Osteoblast (primary cell): ENCODE results near the gene TBC1D21. TPM values are rescaled to one million over a fixed set of nuclear protein-coding genes. Genes with fewer than 3 reads are reported as not detected.

Experiments used
- DNase-seq: peaks from one replicate; pipeline ENCODE4 v3.0.0; 2011; ENCODE audit warnings: low spot score, mixed read lengths; ENCODE audit not compliant: insufficient read length; ENCODE audit errors: missing footprints
- H2AFZ ChIP-seq: 2 replicates; pipeline ENCODE4 v1.6.0; 2011; ENCODE audit warnings: mild to moderate bottlenecking, low read length
- H3K27ac ChIP-seq: 2 replicates; pipeline ENCODE4 v1.5.1; 2011; ENCODE audit warnings: mild to moderate bottlenecking, low read depth, low read length, moderate library complexity
- H3K27me3 ChIP-seq: 2 replicates; pipeline ENCODE4 v1.6.0; 2012; ENCODE audit warnings: mild to moderate bottlenecking, control low read depth, inconsistent platforms, low read length, moderate library complexity; ENCODE audit not compliant: insufficient read depth
- H3K36me3 ChIP-seq: 2 replicates; pipeline ENCODE4 v1.5.1; 2011; ENCODE audit warnings: mild to moderate bottlenecking, low read length, control low read depth, moderate library complexity; ENCODE audit not compliant: insufficient read depth
- H3K4me1 ChIP-seq: 2 replicates; pipeline ENCODE4 v1.5.1; 2011; ENCODE audit warnings: mild to moderate bottlenecking, low read length, control low read depth, moderate library complexity; ENCODE audit not compliant: insufficient read depth
- H3K4me2 ChIP-seq: 2 replicates; pipeline ENCODE4 v1.6.0; 2011; ENCODE audit warnings: mild to moderate bottlenecking, low read length; ENCODE audit not compliant: insufficient read depth
- H3K4me3 ChIP-seq: fragments of 200-600 bp; sonication (generic); 3 replicates; pipeline ENCODE4 v1.5.1; 2012; ENCODE audit warnings: mild to moderate bottlenecking, low read length, inconsistent platforms; ENCODE audit not compliant: insufficient read depth
- H3K79me2 ChIP-seq: 2 replicates; pipeline ENCODE4 v1.6.0; 2012; ENCODE audit warnings: mild to moderate bottlenecking, low read length, control low read depth, inconsistent platforms; ENCODE audit not compliant: insufficient read depth
- H3K9me3 ChIP-seq: 2 replicates; pipeline ENCODE4 v1.5.1; 2011; ENCODE audit warnings: low read depth, low read length, control low read depth
- H4K20me1 ChIP-seq: 2 replicates; pipeline ENCODE4 v1.6.0; 2012; ENCODE audit warnings: mild to moderate bottlenecking, low read length, control low read depth; ENCODE audit not compliant: insufficient read depth
- CTCF ChIP-seq: IDR thresholded peaks from 2 replicates; pipeline ENCODE4 v1.5.1; 2011; ENCODE audit warnings: mild to moderate bottlenecking, low read depth, low read length, moderate library complexity; ENCODE audit errors: extremely low read depth
- total RNA-seq: library from RNA; depleted of rRNA; stranded (reverse); fragments of >200 nt; gene quantifications from 2 replicates; pipeline ENCODE4 v1.2.3, GENCODE V29; 2012

TBC1D21 gene
- total RNA-seq, 1 donor = not detected

- Histone ChIP-seq H3K9me3 (no peaks in the 10 kb centered on the region), H3K27ac (no peak overlapping the region), H4K20me1 (no peaks in the 10 kb centered on the region), H3K4me1 (no peaks in the 10 kb centered on the region), H3K4me2 (no peak overlapping the region), H3K27me3 (peaks cover 35% of the 10 kb centered on the region), H3K36me3 (no peaks in the 10 kb centered on the region), H3K4me3 (no peak overlapping the region), H3K79me2 (no peaks in the 10 kb centered on the region), H2AFZ (no peak overlapping the region)
- no peak for TF ChIP-seq CTCF
- DNase-seq = no peak
These were observed 15.3 kb upstream of the TBC1D21 start for GRCh38 chr15:73858062-73858461.

GRCh38 chr15:73862276-73862675 is 11.1 kb upstream of the TBC1D21 start:
- Histone ChIP-seq H3K27me3 (peaks cover 49% of the 10 kb centered on the region), H3K4me1 (no peaks in the 10 kb centered on the region), H3K9me3 (no peaks in the 10 kb centered on the region), H3K4me3 (no peak overlapping the region), H2AFZ (no peak overlapping the region), H3K4me2 (no peak overlapping the region), H3K36me3 (no peaks in the 10 kb centered on the region), H3K27ac (no peak overlapping the region), H3K79me2 (no peaks in the 10 kb centered on the region), H4K20me1 (no peaks in the 10 kb centered on the region)
- no peak for TF ChIP-seq CTCF
- no peak for DNase-seq

- H3K27me3 ChIP-seq = peaks cover 66% of the 10 kb centered on the region
These were observed 8.0 kb upstream of the TBC1D21 start for GRCh38 chr15:73865379-73865778.

GRCh38 chr15:73865904-73866303 is 7.5 kb upstream of the TBC1D21 start:
- no peaks in the 10 kb centered on the region for H3K79me2 ChIP-seq
- DNase-seq = no peak
- no peak overlapping the region for H3K4me2 ChIP-seq
- H3K4me1 ChIP-seq = no peaks in the 10 kb centered on the region
- no peak overlapping the region for H3K4me3 ChIP-seq
- H4K20me1 ChIP-seq = no peaks in the 10 kb centered on the region
- H3K9me3 ChIP-seq = no peaks in the 10 kb centered on the region
- no peak overlapping the region for H3K27ac ChIP-seq
- no peak for TF ChIP-seq CTCF
- no peak overlapping the region for H2AFZ ChIP-seq
- H3K36me3 ChIP-seq = no peaks in the 10 kb centered on the region
- H3K27me3 ChIP-seq = peaks cover 61% of the 10 kb centered on the region

More at GRCh38 chr15:73865379-73865778, 8.0 kb upstream of the TBC1D21 start:
- H3K4me2 ChIP-seq = no peak overlapping the region
- DNase-seq = no peak
- no peak overlapping the region for H3K27ac ChIP-seq
- no peaks in the 10 kb centered on the region for H3K9me3 ChIP-seq
- H3K4me1 ChIP-seq = no peaks in the 10 kb centered on the region
- H2AFZ ChIP-seq = no peak overlapping the region
- no peaks in the 10 kb centered on the region for H3K36me3 ChIP-seq
- TF ChIP-seq CTCF = no peak
- no peaks in the 10 kb centered on the region for H4K20me1 ChIP-seq
- no peak overlapping the region for H3K4me3 ChIP-seq
- H3K79me2 ChIP-seq = no peaks in the 10 kb centered on the region
